Mucosa of descending colon (tissue), 3 donors: ENCODE measurements around the gene TC2N. TPM values are rescaled to one million over a fixed set of nuclear protein-coding genes. Genes with fewer than 3 reads are reported as not detected.

Experiments
- ATAC-seq: fragments of 200-7000 bp; cut with Tn5 transposase; one replicate; pipeline ENCODE4 v1.9.1; 2020; ENCODE audit warnings: mild to moderate bottlenecking, moderate library complexity
- DNase-seq, 3 donors: peaks; one replicate each; pipeline ENCODE4 v3.0.0-alpha.2; 2020
- H3K36me3 ChIP-seq: fragments of 200-600 bp; one replicate; pipeline ENCODE4 v1.8.0; 2021; ENCODE audit warnings: low read depth, mild to moderate bottlenecking
- H3K4me1 ChIP-seq: fragments of 200-600 bp; one replicate; pipeline ENCODE4 v1.8.0; 2021; ENCODE audit warnings: low read depth, mild to moderate bottlenecking
- H3K4me3 ChIP-seq: fragments of 200-600 bp; one replicate; pipeline ENCODE4 v1.8.0; 2021; ENCODE audit warnings: mild to moderate bottlenecking
- H3K9me3 ChIP-seq: fragments of 200-600 bp; one replicate; pipeline ENCODE4 v1.8.0; 2021; ENCODE audit warnings: mild to moderate bottlenecking
- intact Hi-C, 2 donors: fragments of 100-400 bp; cut with DNase I in 1 of 2; cut with micrococcal nuclease in 1 of 2; formaldehyde crosslinking; loops; one replicate each; pipeline versions ENCODE4 v1.11.0 to v1.11.1; 2022; cut with DNase I, micrococcal nuclease
- total RNA-seq, 3 donors: library from RNA; stranded (reverse); fragmentation: NEBNext Ultra II Directional in 2 of 3; extraction: Animal tissue kit (Norgen Biotek cat#: 25700) in 2 of 3; gene quantifications; one replicate each; pipeline versions ENCODE4 v1.2.1 to v1.2.4, GENCODE V29; 2021 to 2023
- TF ChIP-seq, protein P1 (sequence below): fragments of 200-600 bp; IDR thresholded peaks from one replicate; pipeline ENCODE4 v1.8.0; 2022; ENCODE audit warnings: antibody characterized with exemption, mild to moderate bottlenecking
- donor health status: DM: no; HTN: no; CAD: no; lungs with moderate emphysema.
- donor health status: DM: no; HTN: no; CAD: no.
- donor health status: DM: no; HTN: yes; CAD: no.

TC2N gene
- total RNA-seq, 3 donors from 2014 or later = 39.0 to 75.1 (median 63.6) TPM

DNA sequence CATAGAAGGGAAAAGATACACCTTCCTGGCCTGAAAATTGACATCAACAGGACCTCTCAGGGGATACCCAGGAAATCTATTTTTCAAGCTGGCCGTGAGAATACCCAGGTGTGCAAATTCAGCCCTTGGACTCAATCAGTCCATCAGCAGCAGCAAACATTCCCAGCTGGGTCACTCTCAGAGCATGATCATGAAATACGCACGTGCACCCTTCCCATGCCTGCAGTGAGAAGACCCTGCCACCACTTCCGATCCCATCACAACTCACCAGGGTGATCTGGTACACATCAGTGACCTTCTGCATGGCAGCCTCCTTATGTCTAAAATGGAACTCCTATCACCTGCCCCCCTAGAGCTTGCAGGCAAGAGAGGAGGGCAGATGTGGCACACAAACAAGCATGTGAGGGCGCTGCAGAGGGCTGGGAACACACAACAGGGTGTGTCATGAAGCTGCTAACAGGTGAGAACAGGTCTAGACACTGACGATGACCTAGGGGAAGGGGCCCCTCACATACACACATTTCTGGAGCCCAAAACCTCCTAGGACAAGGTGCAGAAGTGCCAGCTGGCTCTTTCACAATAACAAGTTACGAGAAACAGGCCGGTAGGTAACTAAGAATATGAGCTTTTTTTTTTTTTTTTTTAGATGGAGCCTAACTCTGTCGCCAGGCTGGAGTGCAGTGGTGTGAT, 37.8 kb upstream of the TC2N start:
- H3K4me1 ChIP-seq = no peaks in the 10 kb centered on the region
- H3K36me3 ChIP-seq = no peaks in the 10 kb centered on the region
- no peak overlapping the region for H3K4me3 ChIP-seq
- no peaks in the 10 kb centered on the region for H3K9me3 ChIP-seq
- ATAC-seq (no peak), DNase-seq (no peak)
- intact Hi-C loops = no loop called here
- TF ChIP-seq, protein P1, sequence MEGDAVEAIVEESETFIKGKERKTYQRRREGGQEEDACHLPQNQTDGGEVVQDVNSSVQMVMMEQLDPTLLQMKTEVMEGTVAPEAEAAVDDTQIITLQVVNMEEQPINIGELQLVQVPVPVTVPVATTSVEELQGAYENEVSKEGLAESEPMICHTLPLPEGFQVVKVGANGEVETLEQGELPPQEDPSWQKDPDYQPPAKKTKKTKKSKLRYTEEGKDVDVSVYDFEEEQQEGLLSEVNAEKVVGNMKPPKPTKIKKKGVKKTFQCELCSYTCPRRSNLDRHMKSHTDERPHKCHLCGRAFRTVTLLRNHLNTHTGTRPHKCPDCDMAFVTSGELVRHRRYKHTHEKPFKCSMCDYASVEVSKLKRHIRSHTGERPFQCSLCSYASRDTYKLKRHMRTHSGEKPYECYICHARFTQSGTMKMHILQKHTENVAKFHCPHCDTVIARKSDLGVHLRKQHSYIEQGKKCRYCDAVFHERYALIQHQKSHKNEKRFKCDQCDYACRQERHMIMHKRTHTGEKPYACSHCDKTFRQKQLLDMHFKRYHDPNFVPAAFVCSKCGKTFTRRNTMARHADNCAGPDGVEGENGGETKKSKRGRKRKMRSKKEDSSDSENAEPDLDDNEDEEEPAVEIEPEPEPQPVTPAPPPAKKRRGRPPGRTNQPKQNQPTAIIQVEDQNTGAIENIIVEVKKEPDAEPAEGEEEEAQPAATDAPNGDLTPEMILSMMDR = no peak

DNA sequence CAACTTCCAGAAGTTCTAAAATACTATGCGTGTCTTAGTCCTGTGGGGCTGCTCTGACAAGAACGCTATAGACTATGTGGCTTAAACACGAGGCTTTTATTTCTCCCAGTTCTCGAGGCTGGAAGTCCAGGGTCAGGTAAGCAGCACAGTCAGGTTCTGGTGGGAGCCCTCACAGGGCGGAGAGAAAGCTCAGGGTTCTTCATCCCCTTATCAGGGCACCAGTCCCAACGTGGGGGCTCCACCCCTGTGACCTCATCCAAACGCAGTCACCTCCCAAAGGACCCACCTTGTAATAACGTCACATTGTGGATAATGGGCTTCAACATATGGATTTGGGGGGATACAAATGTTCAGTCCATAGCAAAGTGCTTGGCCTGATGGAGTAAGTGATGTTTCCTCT, 37.1 kb upstream of the TC2N start:
- H3K4me3 ChIP-seq = no peak overlapping the region
- H3K4me1 ChIP-seq = no peaks in the 10 kb centered on the region
- TF ChIP-seq, protein P1 = no peak
- intact Hi-C loops = no loop called here
- no peaks in the 10 kb centered on the region for H3K9me3 ChIP-seq
- no peak for DNase-seq
- H3K36me3 ChIP-seq = no peaks in the 10 kb centered on the region
- ATAC-seq = no peak

DNA sequence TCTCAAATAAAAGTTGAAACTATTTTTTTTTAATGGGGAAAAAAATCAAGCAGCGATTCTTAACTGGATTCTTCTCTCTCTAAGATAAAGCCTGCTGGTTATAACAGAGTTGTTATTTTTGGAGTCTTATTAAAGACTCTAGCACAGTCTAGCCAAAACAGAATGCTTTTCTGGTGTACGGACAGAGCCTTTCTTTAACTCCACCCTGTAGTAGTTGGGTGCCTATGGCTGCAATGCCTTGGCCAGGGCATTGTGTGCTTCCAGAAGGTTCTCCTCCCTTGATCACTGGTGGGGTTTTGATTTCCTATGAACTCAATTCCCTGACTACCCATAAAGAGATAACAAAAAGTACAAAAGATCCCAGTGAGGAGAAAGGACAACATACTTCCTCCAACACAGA, 35.7 kb upstream of the TC2N start:
- intact Hi-C loops = no loop called here
- Histone ChIP-seq H3K4me3 (no peak overlapping the region), H3K4me1 (no peaks in the 10 kb centered on the region), H3K9me3 (no peaks in the 10 kb centered on the region), H3K36me3 (no peaks in the 10 kb centered on the region)
- DNase-seq = no peak
- TF ChIP-seq, protein P1 = no peak
- ATAC-seq = no peak

DNA sequence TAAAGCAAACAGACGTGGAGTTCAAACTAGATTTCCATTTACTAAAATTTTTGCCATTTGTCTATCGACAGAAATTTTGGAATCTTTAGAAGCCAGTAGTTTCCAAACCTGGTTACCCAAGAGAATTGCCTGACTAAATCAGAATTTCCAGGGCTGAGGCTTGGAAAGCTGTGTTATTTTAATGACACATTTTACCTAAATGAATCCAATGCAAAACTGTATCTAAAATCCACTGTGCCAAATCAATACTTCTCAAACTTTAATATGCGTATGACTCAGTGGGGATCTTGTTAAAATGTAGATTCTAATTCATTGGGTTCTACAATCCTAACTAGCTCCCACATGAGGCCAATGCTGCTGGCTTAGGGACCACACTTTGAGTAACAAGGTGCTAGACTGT, 35.0 kb upstream of the TC2N start:
- Histone ChIP-seq H3K4me3 (no peak overlapping the region), H3K36me3 (no peaks in the 10 kb centered on the region), H3K4me1 (no peaks in the 10 kb centered on the region), H3K9me3 (no peaks in the 10 kb centered on the region)
- TF ChIP-seq, protein P1 = no peak
- ATAC-seq (no peak), DNase-seq (no peak)
- intact Hi-C loops = no loop called here

DNA sequence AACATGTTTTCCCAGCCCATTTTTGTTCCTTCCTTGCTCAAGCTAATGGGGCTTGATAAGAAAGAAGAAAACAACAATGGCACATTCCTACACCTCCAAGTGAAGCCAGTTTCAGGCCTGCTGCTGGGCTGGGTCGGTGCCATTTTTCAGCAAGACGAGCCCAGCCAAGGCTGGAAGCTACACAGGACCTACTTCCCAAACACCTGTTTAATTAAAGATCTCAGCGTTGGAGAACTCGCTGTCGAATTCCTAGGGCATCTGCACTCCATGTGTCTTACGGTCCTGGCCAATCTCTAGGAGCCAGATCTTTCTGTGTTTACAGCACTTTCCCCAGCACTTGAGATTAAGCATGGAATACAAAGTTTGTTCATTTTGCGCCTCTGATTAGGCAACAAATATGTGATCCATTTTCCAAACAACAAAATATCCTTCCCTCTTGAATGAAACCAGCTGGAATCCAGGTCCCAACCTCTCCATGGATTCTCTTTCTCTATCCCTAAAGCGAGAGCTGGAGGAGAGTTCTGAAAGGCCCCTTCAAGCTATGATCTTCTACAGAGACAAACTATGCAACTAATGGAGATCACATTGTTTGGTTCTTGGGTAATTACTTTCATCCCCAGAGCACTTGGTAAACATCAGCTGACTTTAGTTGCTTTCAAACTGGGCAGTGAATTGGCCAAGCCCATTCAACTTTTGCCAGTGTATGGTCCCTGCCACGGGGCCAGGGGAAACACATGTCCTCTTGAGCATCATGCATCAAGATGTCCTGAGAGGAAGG, 34.3 kb upstream of the TC2N start:
- DNase-seq = no peak
- no peak for ATAC-seq
- intact Hi-C loops = no loop called here

More for the DNA sequence above, 34.3 kb upstream of the TC2N start:
- Histone ChIP-seq H3K4me3 (no peak overlapping the region), H3K4me1 (no peaks in the 10 kb centered on the region), H3K36me3 (no peaks in the 10 kb centered on the region), H3K9me3 (no peaks in the 10 kb centered on the region)
- TF ChIP-seq, protein P1 = no peak
